ENCODE measurements around the gene KLHL1.

The KLHL1 gene

DNA sequence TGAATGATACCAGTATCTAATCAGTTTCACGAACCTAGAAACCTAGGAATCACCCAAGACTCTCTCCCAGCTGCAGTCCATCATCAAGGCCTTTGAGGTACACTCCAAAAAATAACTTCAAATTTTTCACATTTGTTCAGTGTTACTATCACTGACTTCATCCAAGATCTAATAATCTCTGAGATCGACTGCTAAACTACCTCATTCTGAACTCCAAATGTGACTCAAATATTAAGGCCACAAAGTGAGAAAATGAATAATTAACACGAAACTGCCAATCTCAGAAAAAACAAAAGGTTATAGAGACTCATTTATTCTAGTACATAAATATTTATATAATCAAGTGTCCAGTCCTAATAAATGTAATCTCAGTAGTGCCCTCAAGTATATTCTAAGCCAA is 430.9 kb downstream of the KLHL1 start:
- TF ChIP-seq, protein P1, sequence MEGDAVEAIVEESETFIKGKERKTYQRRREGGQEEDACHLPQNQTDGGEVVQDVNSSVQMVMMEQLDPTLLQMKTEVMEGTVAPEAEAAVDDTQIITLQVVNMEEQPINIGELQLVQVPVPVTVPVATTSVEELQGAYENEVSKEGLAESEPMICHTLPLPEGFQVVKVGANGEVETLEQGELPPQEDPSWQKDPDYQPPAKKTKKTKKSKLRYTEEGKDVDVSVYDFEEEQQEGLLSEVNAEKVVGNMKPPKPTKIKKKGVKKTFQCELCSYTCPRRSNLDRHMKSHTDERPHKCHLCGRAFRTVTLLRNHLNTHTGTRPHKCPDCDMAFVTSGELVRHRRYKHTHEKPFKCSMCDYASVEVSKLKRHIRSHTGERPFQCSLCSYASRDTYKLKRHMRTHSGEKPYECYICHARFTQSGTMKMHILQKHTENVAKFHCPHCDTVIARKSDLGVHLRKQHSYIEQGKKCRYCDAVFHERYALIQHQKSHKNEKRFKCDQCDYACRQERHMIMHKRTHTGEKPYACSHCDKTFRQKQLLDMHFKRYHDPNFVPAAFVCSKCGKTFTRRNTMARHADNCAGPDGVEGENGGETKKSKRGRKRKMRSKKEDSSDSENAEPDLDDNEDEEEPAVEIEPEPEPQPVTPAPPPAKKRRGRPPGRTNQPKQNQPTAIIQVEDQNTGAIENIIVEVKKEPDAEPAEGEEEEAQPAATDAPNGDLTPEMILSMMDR (IDR thresholded peaks at IDR 0.05) = no peak

DNA sequence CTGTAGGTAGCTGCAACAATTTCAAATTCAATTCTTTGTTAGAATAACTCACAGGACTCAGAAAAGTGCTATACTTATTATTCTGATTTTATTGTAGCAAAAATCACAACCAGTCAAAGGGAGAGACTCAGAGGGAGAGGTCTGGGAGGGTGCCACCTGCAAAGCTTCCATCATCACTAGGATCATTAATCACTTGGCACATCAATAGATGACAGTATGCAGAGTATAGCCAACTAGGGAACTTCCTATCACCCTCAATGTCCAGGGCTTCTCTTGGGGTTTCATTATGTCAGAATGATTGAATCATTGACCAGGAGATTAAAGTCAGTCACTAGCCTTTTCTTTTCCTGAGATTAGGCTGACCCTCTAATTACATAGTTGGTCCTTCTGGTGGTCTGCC is 432.0 kb downstream of the KLHL1 start:
- TF ChIP-seq, protein P1 (IDR thresholded peaks at IDR 0.05) = no peak

DNA sequence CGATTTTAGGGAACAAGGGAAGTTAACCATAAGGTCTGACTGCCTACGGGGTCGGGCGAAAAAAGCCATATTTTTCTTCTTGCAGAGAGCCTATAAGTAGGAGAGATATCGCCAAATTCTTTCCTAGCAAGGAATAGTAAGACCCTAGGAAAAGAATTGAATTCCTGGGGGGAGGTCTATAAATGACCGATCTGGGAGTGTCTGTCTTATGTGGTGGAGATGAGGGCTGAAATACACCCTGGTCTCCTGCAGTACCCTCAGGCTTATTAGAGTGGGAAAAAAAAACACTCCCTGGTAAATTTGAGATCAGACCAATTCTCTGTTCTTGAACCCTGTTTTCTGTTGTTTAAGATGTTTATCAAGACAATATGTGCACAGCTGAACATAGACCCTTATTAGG is 448.1 kb downstream of the KLHL1 start:
- TF ChIP-seq, protein P1 (IDR thresholded peaks at IDR 0.05) = no peak

DNA sequence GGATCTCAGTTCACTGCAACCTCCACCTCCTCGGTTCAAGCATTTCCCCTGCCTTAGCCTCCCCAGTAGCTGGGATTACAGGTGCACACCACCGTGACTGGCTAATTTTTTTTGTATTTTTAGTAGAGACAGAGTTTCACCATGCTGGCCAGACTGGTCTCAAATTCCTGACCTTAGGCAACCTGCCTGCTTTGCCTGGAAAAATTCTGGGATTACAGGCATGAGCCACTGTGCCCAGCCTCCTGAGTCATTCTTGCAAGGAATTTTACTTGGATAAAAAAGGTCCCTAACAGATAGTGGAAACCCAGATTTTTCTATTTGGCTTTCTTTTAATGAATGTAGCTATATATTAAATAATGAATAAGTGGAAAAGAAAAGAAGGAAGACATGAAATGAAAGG is 450.6 kb downstream of the KLHL1 start:
- TF ChIP-seq, protein P1 (IDR thresholded peaks at IDR 0.05) = no peak

DNA sequence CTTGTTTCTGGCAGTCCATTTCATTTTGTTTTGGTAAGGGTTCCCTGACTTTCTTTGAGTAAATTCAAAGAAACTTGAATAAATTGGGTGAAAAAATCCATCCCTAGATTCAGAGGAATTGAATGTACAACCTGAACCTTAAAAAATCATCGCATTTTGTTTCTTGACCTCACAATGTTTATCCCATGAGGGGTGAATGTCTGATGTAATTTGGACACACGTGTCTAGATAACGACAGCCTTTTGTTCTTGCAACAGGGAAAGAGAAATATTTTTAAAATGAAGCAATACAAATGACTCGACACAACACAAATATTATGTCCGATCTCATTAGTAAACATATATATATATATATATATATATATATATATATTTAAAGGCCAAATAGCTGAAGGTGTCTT is 453.9 kb downstream of the KLHL1 start:
- TF ChIP-seq, protein P1 (IDR thresholded peaks at IDR 0.05) = no peak
